HG03457 (cell line): ENCODE results near the gene TKFC.

Experiments
- ATAC-seq: cut with Tn5 transposase; IDR thresholded peaks from one replicate; pipeline ENCODE4 v1.9.1; 2021; ENCODE audit warnings: moderate number of reproducible peaks; ENCODE audit not compliant: unreplicated experiment

Gene TKFC

GRCh38 chr11:61343792-61344745 is 11.0 kb downstream of the TKFC start:
- no peak for ATAC-seq

GRCh38 chr11:61345170-61345610 is 12.2 kb downstream of the TKFC start:
- ATAC-seq, result no peak

- ATAC-seq, result no peak
Observed at GRCh38 chr11:61345954-61346843, 13.2 kb downstream of the TKFC start.

- ATAC-seq, result no peak
Observed at GRCh38 chr11:61347916-61348461, 15.0 kb downstream of the TKFC start.

DNA sequence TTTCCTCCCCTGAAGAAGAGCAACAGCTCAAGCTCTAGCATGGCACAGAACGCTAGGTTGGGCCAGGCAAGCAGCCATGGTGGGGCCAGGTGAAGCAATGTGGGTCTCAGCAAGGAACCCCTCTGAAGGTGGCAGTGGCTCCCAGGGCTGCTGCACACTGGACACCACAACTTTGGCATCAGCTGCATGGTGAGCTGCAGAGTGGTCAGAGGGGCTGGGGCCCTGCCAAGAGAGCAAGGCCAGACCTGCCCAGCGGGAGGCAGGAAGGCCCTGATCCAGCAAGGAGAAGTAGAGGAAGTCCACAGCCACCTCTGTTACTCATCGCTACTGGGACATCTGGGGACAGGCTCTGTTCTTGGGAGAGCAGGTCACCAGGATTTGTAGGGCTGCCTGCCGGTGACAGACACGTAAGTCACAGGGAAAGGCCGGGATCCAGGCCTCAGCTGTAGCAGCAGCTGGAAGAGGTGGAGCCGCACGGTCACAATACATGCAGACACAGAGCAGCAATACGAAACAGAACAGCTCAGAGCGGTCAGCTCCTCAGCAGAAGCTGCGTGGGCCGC is 16.2 kb downstream of the TKFC start:
- ATAC-seq, result no peak

- ATAC-seq, result no peak
Observed at GRCh38 chr11:61349916-61350315, 16.9 kb downstream of the TKFC start.

DNA sequence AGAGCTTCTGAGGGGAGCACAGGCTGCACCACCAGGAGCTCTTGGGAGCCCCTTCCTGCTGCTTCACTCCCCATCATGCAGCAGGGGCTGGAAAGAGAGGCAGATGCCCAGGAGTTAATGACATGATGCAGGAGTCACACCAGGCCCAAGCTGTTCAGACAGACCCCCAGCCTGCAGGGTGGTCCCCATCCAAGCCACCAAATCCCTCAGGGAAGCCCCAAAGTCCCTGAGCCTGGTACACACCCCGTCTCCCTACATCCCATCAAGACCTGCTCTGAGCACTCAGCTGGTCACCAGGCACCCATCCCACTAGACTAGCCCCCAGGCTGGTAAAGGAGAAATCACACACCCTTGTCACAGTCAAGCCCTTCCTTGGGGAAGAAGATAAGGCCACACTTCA is 17.3 kb downstream of the TKFC start:
- ATAC-seq, result no peak

DNA sequence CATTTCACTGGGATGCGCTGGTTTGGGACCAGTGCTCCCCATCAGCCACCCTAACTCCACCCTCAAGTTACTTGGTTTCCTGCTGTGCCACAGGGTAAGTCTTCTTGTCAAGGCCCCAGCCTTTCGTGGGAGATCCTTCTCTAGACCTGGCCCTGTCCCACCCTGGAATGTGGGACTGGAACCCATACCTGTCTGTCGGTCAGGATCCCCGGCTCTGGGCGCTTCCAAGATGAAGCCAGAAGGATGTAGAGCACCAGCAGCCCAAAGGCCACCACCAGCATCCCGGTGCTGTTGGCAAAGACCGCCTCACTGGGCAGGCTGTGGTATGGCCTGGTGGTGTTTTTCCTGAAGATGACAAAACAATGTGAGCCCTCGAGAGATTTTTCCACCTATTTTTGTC is 17.8 kb downstream of the TKFC start:
- ATAC-seq, result no peak

GRCh38 chr11:61352038-61352437 is 19.0 kb downstream of the TKFC start:
- ATAC-seq, result no peak

- ATAC-seq, result no peak
Observed at GRCh38 chr11:61353131-61354067, 20.4 kb downstream of the TKFC start.

GRCh38 chr11:61354208-61354607 is 21.2 kb downstream of the TKFC start:
- no peak for ATAC-seq

- no peak for ATAC-seq
Observed at GRCh38 chr11:61356706-61357105, 23.7 kb downstream of the TKFC start.

DNA sequence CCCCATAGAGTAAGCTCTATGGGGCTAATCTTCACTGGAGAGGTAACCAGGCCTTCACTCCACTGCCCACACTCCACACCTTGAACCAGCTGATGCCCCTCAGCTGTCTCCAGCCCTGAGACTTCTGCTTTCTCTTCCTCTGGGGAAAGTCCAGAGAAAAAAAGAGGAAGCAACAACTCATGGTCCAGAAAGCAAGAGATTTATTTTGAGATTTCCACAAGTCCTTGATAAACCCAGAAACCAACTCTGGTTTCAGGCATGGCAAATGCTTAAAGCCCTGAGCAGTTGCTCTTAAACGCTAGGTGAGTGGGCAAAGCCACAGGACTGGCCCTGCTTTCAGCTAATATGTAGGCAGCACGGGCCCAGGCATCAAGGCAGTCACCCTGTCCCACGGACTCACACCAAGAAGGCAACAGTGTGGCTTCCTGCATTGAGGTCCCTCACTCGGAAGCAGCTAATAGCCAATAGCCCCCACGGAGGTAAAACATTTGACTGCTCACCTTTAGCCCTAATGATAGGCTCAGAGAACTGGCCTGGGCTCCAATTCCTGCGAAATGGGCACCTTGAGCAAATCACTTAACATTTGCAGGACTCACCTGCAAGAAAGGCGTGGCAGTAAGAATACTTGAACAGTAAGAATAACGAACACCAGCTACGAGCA is 24.3 kb downstream of the TKFC start:
- ATAC-seq, result peak; percentile 44

DNA sequence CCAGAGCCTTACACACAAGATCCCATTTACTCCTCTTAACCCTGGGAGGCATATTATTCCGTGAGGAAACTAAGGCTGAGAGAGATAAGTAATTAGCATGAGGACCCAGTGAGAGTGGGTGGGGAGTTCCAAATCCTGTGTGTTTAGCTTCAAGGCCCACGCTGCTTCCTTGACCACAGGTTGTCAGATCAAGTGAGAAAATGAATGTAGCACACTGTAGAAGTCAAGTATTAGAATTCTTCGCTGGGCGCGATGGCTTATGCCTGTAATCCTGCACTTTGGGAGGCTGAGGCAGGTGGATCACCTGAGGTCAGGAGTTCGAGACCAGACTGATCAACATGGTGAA is 24.8 kb downstream of the TKFC start:
- ATAC-seq, result no peak

DNA sequence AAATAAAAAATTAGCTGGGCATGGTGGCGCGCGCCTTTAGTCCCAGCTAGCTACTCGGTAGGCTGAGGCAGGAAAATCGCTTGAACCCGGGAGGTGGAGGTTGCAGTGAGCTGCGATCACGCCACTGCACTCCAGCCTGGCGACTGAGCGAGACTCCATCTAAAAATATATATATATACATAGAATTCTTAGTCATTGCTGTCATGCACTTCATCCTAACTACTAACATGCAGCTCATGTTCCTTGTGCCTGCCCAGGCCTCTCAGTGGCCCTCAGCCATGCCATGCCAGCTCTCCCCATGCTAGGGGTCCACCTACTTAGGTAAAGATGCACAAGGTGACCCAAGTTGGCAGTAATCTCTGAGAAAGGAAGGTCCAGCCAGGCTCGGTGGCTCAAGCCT is 25.5 kb downstream of the TKFC start:
- no peak for ATAC-seq

DNA sequence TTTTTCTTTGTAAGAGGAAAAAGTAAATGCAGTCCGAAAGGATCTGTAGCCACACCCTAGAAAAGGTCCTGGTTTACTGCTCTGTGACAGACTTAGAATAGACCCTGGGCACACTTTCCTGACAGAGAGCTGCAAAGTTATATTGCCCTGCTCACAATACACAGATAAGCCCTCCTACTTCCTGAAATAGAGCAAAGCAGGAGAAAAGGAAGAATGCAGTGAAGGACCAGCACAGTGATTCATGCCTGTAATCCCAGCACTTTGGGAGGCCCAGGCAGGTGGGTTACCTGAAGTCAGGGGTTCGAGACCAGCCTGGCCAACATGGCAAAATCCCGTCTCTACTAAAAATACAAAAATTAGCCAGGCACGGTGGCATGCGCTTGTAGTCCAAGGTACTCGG is 26.5 kb downstream of the TKFC start:
- no peak for ATAC-seq

DNA sequence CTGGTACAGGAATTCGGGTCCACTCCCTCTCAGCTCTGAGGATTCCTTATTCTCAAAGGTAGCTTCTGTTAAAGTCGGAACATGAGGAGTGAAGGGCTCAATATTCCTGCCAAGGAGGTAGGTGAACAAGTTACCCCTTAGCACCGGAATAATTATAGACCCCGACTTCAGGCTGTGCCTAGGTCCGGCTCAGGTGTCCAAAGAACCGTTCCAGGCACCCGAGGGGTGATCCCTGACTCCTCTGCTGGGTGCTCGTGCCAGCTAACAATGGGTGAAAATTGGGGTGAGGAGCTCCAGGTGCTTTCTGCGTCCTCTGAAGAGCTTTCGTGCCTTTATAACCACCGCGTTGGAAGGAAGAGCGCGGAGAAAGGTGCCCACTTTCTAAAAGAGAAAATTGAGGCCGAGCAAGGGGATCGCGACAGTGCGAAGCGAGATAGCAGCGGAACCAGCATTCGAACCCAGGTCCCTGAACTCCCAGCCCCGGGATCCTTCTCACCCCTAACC is 28.3 kb downstream of the TKFC start:
- ATAC-seq, result no peak

- ATAC-seq, result peak; percentile 66
Observed at GRCh38 chr11:61361741-61362541, 28.9 kb downstream of the TKFC start, which contains the start of the genes CYB561A3 and TMEM138. TSS of gene CYB561A3 (minus strand) at chr11:61361882. CDS start at chr11:61356713, 5,169 bp downstream. TSS of gene TMEM138 (plus strand) at chr11:61362374. CDS start at chr11:61364391, 2,017 bp downstream.
